Psoas muscle (tissue), 8 donors: ENCODE data around the gene IDH3G. TPM values are rescaled to one million over a fixed set of nuclear protein-coding genes. Genes with fewer than 3 reads are reported as not detected.

Experiments
- ATAC-seq, 4 donors: fragments of 200-7000 bp; cut with Tn5 transposase; one replicate each; pipeline ENCODE4 v1.9.1; 2020; ENCODE audit warnings: moderate library complexity in 3 of 4, mild to moderate bottlenecking in 2 of 4
- DNase-seq, 2 donors: peaks; one replicate each; pipeline ENCODE4 v3.0.0-alpha.2; 2020
- H3K27ac ChIP-seq: fragments of 200-600 bp; one replicate; pipeline ENCODE4 v1.8.0; 2022
- H3K27me3 ChIP-seq, 3 donors: fragments of 200-600 bp in 1 of 3; one replicate each; pipeline versions ENCODE4 v1.6.1 to v1.8.0; 2013 to 2022; ENCODE audit warnings: low read length in 2 of 3, mild to moderate bottlenecking in 2 of 3, moderate library complexity in 1 of 3; ENCODE audit not compliant: insufficient read depth in 3 of 3
- H3K36me3 ChIP-seq, 2 donors: fragments of 200-600 bp in 1 of 2; one replicate each; pipeline versions ENCODE4 v1.6.1 to v1.8.0; 2013 to 2022; ENCODE audit warnings: low read depth in 1 of 2, mild to moderate bottlenecking in 1 of 2, moderate library complexity in 1 of 2; ENCODE audit not compliant: insufficient read depth in 1 of 2
- H3K4me1 ChIP-seq: fragments of 200-600 bp; one replicate; pipeline ENCODE4 v1.8.0; 2022
- H3K4me3 ChIP-seq: fragments of 200-600 bp; one replicate; pipeline ENCODE4 v1.8.0; 2022; ENCODE audit warnings: mild to moderate bottlenecking
- H3K9me3 ChIP-seq: fragments of 200-600 bp; one replicate; pipeline ENCODE4 v1.8.0; 2022
- WGBS, 3 donors: extraction: QIAGEN DNeasy Blood & Tissue Kit; methylation state at CpG; one replicate each; pipeline versions ENCODE4 v1.1.6 to v1.1.7; 2013; 5-methylcytosine and 5-hydroxymethylcytosine counted together
- intact Hi-C, 2 donors: fragments of 100-400 bp; cut with DNase I; formaldehyde crosslinking; loops; one replicate each; pipeline versions ENCODE4 v1.11.0 to v1.14.2; 2022
- polyA plus RNA-seq, 3 donors: library from polyadenylated mRNA; stranded (reverse); fragments of 200-250 nt; gene quantifications; one replicate each; pipeline ENCODE4 v1.2.3, GENCODE V29; 2013
- total RNA-seq, 4 donors: library from RNA; stranded (reverse); fragmentation: NEBNext Ultra II Directional in 2 of 4; extraction: Animal tissue kit (Norgen Biotek cat#: 25700) in 2 of 4; gene quantifications; one replicate each; pipeline versions ENCODE4 v1.2.1 to v1.2.4, GENCODE V29; 2021 to 2023
- TF ChIP-seq, protein P1 (sequence below): fragments of 200-600 bp; IDR thresholded peaks from one replicate; pipeline ENCODE4 v1.8.0; 2022; ENCODE audit warnings: antibody characterized with exemption
- donor health status: healthy with polysubstance abuse.
- donor health status: DM: no; HTN: no; CAD: no; lungs with moderate emphysema.
- donor health status: Bipolar disorder and iron deficiency.
- donor health status: healthy.
- donor health status: DM: yes; HTN: yes; CAD: no.
- donor health status: DM: no; HTN: no; CAD: no.
- donor health status: DM: no; HTN: no; CAD: no.
- donor health status: DM: yes; HTN: yes; CAD: no.

The IDH3G gene
- total and polyA plus RNA-seq, 7 donors = 25.0 to 56.9 (median 50.5) TPM

DNA sequence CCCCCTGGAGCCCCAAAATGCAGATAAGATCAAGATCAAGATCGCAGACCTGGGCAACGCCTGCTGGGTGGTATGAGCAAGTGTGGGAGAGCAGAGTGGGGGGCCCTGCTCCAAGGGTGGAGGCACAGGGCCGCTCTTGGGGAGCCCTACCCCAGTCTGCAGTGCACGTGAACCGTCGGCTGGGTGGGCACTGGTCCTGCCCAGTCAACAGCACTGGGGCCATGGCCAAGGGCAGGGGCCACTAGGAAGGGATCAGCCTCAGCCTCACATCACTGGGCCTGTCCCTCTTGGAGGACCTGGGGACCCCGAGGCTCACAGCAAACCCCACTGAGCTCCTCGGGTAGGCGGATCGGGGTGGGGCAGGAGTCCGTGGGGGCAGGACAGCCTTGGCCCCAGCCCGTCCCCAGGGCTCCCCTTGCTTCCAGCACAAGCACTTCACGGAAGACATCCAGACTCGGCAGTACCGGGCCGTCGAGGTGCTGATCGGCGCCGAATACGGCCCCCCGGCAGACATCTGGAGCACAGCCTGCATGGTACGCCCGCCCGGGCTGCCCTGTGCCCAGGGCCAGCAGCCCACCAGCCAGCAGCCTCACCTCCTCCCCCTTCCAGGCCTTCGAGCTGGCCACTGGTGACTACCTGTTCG is 9.7 kb downstream of the IDH3G start:
- DNase-seq = no peak
- Histone ChIP-seq H3K27me3 (no peaks in the 10 kb centered on the region), H3K27ac (no peak overlapping the region), H3K36me3 (peaks cover 2 to 39% of the 10 kb centered on the region in 2 donors), H3K9me3 (no peaks in the 10 kb centered on the region), H3K4me1 (no peaks in the 10 kb centered on the region), H3K4me3 (no peak overlapping the region)
- 86 to 89% (median 87%) methylated on average over 16 to 27 of the region's 27 CpGs for WGBS, 3 donors
- TF ChIP-seq, protein P1, sequence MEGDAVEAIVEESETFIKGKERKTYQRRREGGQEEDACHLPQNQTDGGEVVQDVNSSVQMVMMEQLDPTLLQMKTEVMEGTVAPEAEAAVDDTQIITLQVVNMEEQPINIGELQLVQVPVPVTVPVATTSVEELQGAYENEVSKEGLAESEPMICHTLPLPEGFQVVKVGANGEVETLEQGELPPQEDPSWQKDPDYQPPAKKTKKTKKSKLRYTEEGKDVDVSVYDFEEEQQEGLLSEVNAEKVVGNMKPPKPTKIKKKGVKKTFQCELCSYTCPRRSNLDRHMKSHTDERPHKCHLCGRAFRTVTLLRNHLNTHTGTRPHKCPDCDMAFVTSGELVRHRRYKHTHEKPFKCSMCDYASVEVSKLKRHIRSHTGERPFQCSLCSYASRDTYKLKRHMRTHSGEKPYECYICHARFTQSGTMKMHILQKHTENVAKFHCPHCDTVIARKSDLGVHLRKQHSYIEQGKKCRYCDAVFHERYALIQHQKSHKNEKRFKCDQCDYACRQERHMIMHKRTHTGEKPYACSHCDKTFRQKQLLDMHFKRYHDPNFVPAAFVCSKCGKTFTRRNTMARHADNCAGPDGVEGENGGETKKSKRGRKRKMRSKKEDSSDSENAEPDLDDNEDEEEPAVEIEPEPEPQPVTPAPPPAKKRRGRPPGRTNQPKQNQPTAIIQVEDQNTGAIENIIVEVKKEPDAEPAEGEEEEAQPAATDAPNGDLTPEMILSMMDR = no peak
- intact Hi-C loops = loop anchor here in 1 of 2 donors (5.0 kb wide), 1 partner anchor 183 kb away; no protein-coding TSS in a partner anchor
- ATAC-seq = no peak

- ATAC-seq (no peak), DNase-seq (no peak)
- Histone ChIP-seq H3K27me3 (no peaks in the 10 kb centered on the region), H3K36me3 (peaks cover 2 to 36% of the 10 kb centered on the region in 2 donors), H3K4me3 (no peak overlapping the region), H3K4me1 (no peaks in the 10 kb centered on the region), H3K27ac (no peak overlapping the region), H3K9me3 (no peaks in the 10 kb centered on the region)
- intact Hi-C loops = loop anchor here in 1 of 2 donors (5.0 kb wide), 1 partner anchor 184 kb away; no protein-coding TSS in a partner anchor
- TF ChIP-seq, protein P1 = no peak
- WGBS, 3 donors = 66 to 83% (median 75%) methylated on average over 11 to 24 of the region's 24 CpGs
Observed at GRCh38 chrX:153783378-153784013, 10.7 kb downstream of the IDH3G start.

DNA sequence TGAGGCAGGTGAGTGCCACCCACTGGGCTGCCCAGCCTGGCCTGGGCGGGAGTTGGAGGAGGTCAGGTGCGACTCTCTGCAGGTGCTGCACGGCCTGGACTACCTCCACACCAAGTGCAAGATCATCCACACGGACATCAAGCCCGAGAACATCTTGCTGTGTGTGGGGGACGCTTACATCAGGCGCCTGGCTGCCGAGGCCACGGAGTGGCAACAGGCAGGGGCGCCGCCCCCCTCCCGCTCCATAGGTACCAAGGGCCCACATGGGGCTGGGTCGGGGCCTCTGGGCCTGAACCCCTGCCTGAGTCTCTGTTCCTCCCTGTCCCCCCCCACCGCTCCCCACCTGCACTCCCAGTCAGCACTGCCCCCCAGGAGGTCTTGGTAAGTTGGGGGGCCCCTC is 11.3 kb downstream of the IDH3G start:
- Histone ChIP-seq H3K36me3 (peaks cover 2 to 31% of the 10 kb centered on the region in 2 donors), H3K4me3 (peak overlapping the region; percentile 56), H3K27ac (peak overlapping the region; percentile 87), H3K27me3 (no peaks in the 10 kb centered on the region), H3K4me1 (no peaks in the 10 kb centered on the region), H3K9me3 (no peaks in the 10 kb centered on the region)
- ATAC-seq = no peak
- no peak for DNase-seq
- intact Hi-C loops = loop anchor here in 1 of 2 donors (5.0 kb wide), 1 partner anchor 184 kb away; no protein-coding TSS in a partner anchor
- TF ChIP-seq, protein P1 = no peak
- 79 to 87% (median 80%) methylated on average over 6 to 14 of the region's 14 CpGs for WGBS, 3 donors

GRCh38 chrX:153782313-153782712 is 11.9 kb downstream of the IDH3G start:
- ATAC-seq (peak; percentile 16 to 57 (median 31)), DNase-seq (no peak)
- TF ChIP-seq, protein P1 = no peak
- peak overlapping the region; percentile 56 for H3K4me3 ChIP-seq
- H3K27me3 ChIP-seq = no peaks in the 10 kb centered on the region
- H3K36me3 ChIP-seq = peaks cover 2 to 26% of the 10 kb centered on the region in 2 donors
- intact Hi-C loops = loop anchor here in 1 of 2 donors (5.0 kb wide), 1 partner anchor 185 kb away; no protein-coding TSS in a partner anchor
- no peaks in the 10 kb centered on the region for H3K4me1 ChIP-seq
- H3K9me3 ChIP-seq = no peaks in the 10 kb centered on the region
- H3K27ac ChIP-seq = peak overlapping the region; percentile 87
- 19 to 58% (median 31%) methylated on average over 6 to 11 of the region's 11 CpGs for WGBS, 3 donors
